K562 (cell line): ENCODE measurements around the gene PDE2A. TPM values are rescaled to one million over a fixed set of nuclear protein-coding genes. Genes with fewer than 3 reads are reported as not detected.

Source experiments
- ATAC-seq: fragments of 200-7000 bp; cut with Tn5 transposase; 3 replicates; pipeline ENCODE4 v1.9.1; 2020; ENCODE audit warnings: moderate library complexity
- BruUV-seq: library from RNA; stranded (reverse); fragments of 400-500 nt; replicated peaks from 2 replicates; lab custom pipeline; 2021; lab: Mats Ljungman, UMichigan
- CTCF ChIA-PET: fragments of 300-600 bp; formaldehyde crosslinking; extraction: SDS; loops from one replicate; lab custom pipeline; 2021; ENCODE audit warnings: low intra/inter-chr PET ratio; lab: Yijun Ruan, JAX
- POLR2A ChIA-PET: fragments of 300-600, 350-650 bp; sonication (Branson Sonifier 250); formaldehyde crosslinking; extraction: SDS; loops from one replicate; lab custom pipeline; 2021; ENCODE audit warnings: antibody characterized with exemption, inconsistent platforms; lab: Yijun Ruan, JAX
- DNase-seq, 4 experiments: peaks; one replicate each; pipeline versions ENCODE4 v3.0.0 to v3.0.0-alpha.2; 2011 to 2018; ENCODE audit warnings: low spot score in 3 of 4, mixed read lengths in 3 of 4; ENCODE audit errors: extremely low read depth in 1 of 4
- FAIRE-seq: peaks from 2 replicates; lab custom pipeline; 2011; peaks lifted over from hg19 to GRCh38; lab: Jason Lieb, UNC
- H2AFZ ChIP-seq: 2 replicates; pipeline ENCODE4 v1.6.0; 2011; ENCODE audit warnings: low read depth, low read length, control low read depth, inconsistent platforms
- H3K27ac ChIP-seq: fragments of 200-600 bp; 3 replicates; pipeline ENCODE4 v1.8.0; 2011; ENCODE audit warnings: low read depth, mild to moderate bottlenecking, control low read depth, inconsistent platforms, low read length, moderate library complexity, mixed read lengths; ENCODE audit errors: extremely low read depth
- H3K27me3 ChIP-seq, 2 experiments: fragments of 300-600 bp in 1 of 2; 2 replicates in 1 of 2; 3 replicates in 1 of 2; pipeline versions ENCODE4 v1.6.0 to v1.8.0; 2011; ENCODE audit warnings: inconsistent platforms in 2 of 2, low read length in 2 of 2, mild to moderate bottlenecking in 1 of 2, mixed read lengths in 1 of 2, moderate library complexity in 1 of 2; ENCODE audit not compliant: control insufficient read depth in 2 of 2, insufficient read depth in 2 of 2
- H3K36me3 ChIP-seq: fragments of 300-600 bp; 3 replicates; pipeline ENCODE4 v1.8.0; 2011; ENCODE audit warnings: mild to moderate bottlenecking, low read length, inconsistent platforms; ENCODE audit not compliant: control insufficient read depth, insufficient read depth
- H3K4me1 ChIP-seq, 2 experiments: fragments of 200-600 bp in 1 of 2; replicated peaks in 1 of 2; 2 replicates in 1 of 2; 3 replicates in 1 of 2; pipeline versions ENCODE4 v1.5.1 to v1.8.0; 2011; ENCODE audit warnings: inconsistent platforms in 2 of 2, low read length in 2 of 2, mild to moderate bottlenecking in 1 of 2, mixed read lengths in 1 of 2, moderate library complexity in 1 of 2; ENCODE audit not compliant: control insufficient read depth in 2 of 2, insufficient read depth in 2 of 2
- H3K4me2 ChIP-seq: 2 replicates; pipeline ENCODE4 v1.6.1; 2011; ENCODE audit warnings: low read length, control low read depth, inconsistent platforms, mixed read lengths; ENCODE audit not compliant: insufficient read depth
- H3K4me3 ChIP-seq: fragments of 200-600 bp; sonication (generic), shearing (Covaris generic); 2 replicates; pipeline ENCODE4 v1.5.1; 2016; ENCODE audit warnings: control low read depth, inconsistent platforms
- H3K79me2 ChIP-seq: fragments of 200-600 bp; 3 replicates; pipeline ENCODE4 v1.8.0; 2011; ENCODE audit warnings: low read length, inconsistent platforms; ENCODE audit not compliant: control insufficient read depth, insufficient read depth
- H3K9ac ChIP-seq, 2 experiments: 2 replicates each; pipeline versions ENCODE4 v1.6.0 to v1.6.1; 2011; ENCODE audit warnings: low read depth in 2 of 2, low read length in 2 of 2, control low read depth in 1 of 2, inconsistent platforms in 1 of 2, mild to moderate bottlenecking in 1 of 2, mixed read lengths in 1 of 2; ENCODE audit not compliant: insufficient read depth in 1 of 2
- H3K9me1 ChIP-seq: one replicate; pipeline ENCODE4 v1.6.0; 2011; ENCODE audit warnings: inconsistent platforms, mild to moderate bottlenecking, low read length, moderate library complexity; ENCODE audit not compliant: control insufficient read depth, insufficient read depth
- H3K9me3 ChIP-seq: replicated peaks from 2 replicates; pipeline ENCODE4 v1.5.1; 2011; ENCODE audit warnings: low read depth, low read length, inconsistent platforms; ENCODE audit not compliant: control insufficient read depth, insufficient read depth
- H4K20me1 ChIP-seq: replicated peaks from 2 replicates; pipeline ENCODE4 v1.6.1; 2011; ENCODE audit warnings: low read length, inconsistent platforms, mixed read lengths; ENCODE audit not compliant: control insufficient read depth, insufficient read depth
- CBFA2T2 ChIP-seq: fragments of 450-650 bp; conservative IDR thresholded peaks from 2 replicates; pipeline ENCODE4 v1.6.1; 2017; ENCODE audit warnings: mild to moderate bottlenecking
- FOSL1 ChIP-seq: fragments of 200-800 bp; sonication (Bioruptor generic); conservative IDR thresholded peaks from 2 replicates; pipeline ENCODE4 v1.6.1; 2016; ENCODE audit warnings: missing genetic modification characterization, missing compliant biosample characterization
- HDGF ChIP-seq: fragments of 450-650 bp; IDR thresholded peaks from 2 replicates; pipeline ENCODE4 v1.6.1; 2016
- RAD51 ChIP-seq: fragments of 450-650 bp; IDR thresholded peaks from 2 replicates; pipeline ENCODE4 v1.7.1; 2016; ENCODE audit warnings: low read depth, mild to moderate bottlenecking, borderline replicate concordance
- TARDBP ChIP-seq: fragments of 450-650 bp; IDR thresholded peaks from 2 replicates; pipeline ENCODE4 v1.6.1; 2016
- TOE1 ChIP-seq, 2 experiments: fragments of 450-650 bp in 1 of 2; sonication (generic) in 1 of 2; formaldehyde crosslinking in 1 of 2; IDR thresholded peaks; 2 replicates each; pipeline versions ENCODE4 v1.7.1 to v1.8.0; 2016 to 2022; ENCODE audit warnings: borderline replicate concordance in 2 of 2, mild to moderate bottlenecking in 2 of 2, antibody characterized with exemption in 1 of 2, inconsistent platforms in 1 of 2, low read depth in 1 of 2, missing genetic modification reagents in 1 of 2, moderate library complexity in 1 of 2
- WGBS: fragments of 100-300 bp; shearing (Covaris generic); methylation state at CpG from one replicate; pipeline ENCODE4 v1.1.6; 2016; ENCODE audit warnings: low coverage, mixed read lengths; ENCODE audit not compliant: insufficient coverage; ENCODE audit errors: missing lambda C conversion rate; 5-methylcytosine and 5-hydroxymethylcytosine counted together
- in situ Hi-C: fragments of 300-500 bp; cut with MboI; formaldehyde crosslinking; loops from 4 replicates; pipeline ENCODE4 v1.15.0; 2018; ENCODE audit warnings: inconsistent platforms, mixed read lengths
- intact Hi-C: fragments of 100-400 bp; cut with micrococcal nuclease; formaldehyde crosslinking; loops from 2 replicates; pipeline ENCODE4 v1.14.2; 2022
- polyA plus RNA-seq, 8 experiments: library from polyadenylated mRNA; depleted of rRNA in 4 of 8; stranded (reverse) in 5 of 8; unstranded in 3 of 8; fragments of >200 nt; fragmentation: Nextera tagmentation in 2 of 8; fragmentation: Illumina TruSeq in 1 of 8; extraction: Ambion mirVana in 2 of 8; extraction: Trizol in 1 of 8; gene quantifications; 2 replicates each; pipeline versions ENCODE4 v1.2.1 to v1.2.3, GENCODE V29; 2011 to 2014; ENCODE audit warnings: inconsistent platforms in 1 of 8, missing spikeins in 1 of 8
- total RNA-seq, 7 experiments: library from RNA; depleted of rRNA in 6 of 7; stranded (reverse); fragments of >200 nt in 6 of 7; fragmentation: Illumina TruSeq in 2 of 7; extraction: Trizol in 2 of 7; gene quantifications; 2 replicates each; pipeline versions ENCODE4 v1.2.1 to v1.2.3, GENCODE V29; 2011 to 2021; ENCODE audit warnings: low replicate concordance in 1 of 7
- TF ChIP-seq, protein P1 (sequence below): sonication (generic); formaldehyde crosslinking; IDR thresholded peaks from 2 replicates; pipeline ENCODE4 v1.9.0; 2022; ENCODE audit warnings: mild to moderate bottlenecking, missing genetic modification reagents
- TF ChIP-seq, protein P2 (sequence below): sonication (generic); formaldehyde crosslinking; IDR thresholded peaks from 2 replicates; pipeline ENCODE4 v1.5.0; 2020; ENCODE audit warnings: missing genetic modification reagents
- TF ChIP-seq, protein P3 (sequence below): fragments of 450-650 bp; IDR thresholded peaks from 2 replicates; pipeline ENCODE4 v1.6.1; 2017; ENCODE audit warnings: antibody characterized with exemption, mild to moderate bottlenecking
- TF ChIP-seq, protein P4 (sequence below): fragments of 450-650 bp; formaldehyde crosslinking; IDR thresholded peaks from 2 replicates; pipeline ENCODE4 v1.4.0; 2020; ENCODE audit warnings: mild to moderate bottlenecking, mixed read lengths

PDE2A gene
- total and polyA plus RNA-seq, 9 of the 15 experiments (the other 6 are each of a cell fraction or from before 2014, with no cell fraction given): 0.07 to 15.2 (median 1.6) TPM; not detected in 1

DNA sequence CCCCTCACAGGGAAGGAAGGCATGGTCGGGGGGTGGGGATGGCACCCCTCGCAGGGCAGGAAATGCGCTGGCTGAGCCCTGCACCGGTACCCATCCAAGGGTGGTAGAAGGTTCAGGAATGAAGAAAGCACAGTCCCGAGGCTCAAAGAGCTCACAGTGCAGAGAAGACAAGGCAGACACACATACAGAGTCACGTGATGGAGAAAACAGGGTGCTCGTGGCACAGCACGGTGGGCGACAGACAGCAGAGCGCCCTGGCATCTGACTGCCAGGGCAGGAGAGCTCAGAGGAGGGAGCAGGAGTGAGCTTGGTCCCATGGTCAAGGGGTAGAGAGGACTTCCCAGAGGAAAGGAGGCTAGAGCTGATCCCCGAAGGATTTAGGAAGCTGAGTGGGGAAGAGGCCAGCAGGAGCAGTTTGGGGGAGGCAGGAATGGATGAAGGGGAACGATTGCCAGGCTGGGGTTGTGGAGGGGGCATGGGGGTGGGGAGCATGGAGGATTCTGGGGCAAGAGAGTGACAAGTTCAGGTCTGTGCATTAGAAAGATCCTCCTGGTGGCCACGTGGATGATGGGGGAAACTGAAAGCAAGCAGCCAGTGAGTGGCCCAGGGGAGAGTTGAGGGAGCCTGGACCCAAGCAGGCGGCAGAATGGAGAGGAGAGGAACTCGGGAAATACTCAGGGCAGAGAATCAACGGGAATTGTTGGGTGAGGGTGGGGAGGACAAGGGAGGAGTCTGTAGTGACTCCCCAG is 43.9 kb downstream of the PDE2A start:
- no peak overlapping the region for H3K4me3 ChIP-seq
- POLR2A ChIA-PET: no interaction called here
- no peaks in the 10 kb centered on the region for H4K20me1 ChIP-seq
- FAIRE-seq: peak; percentile 15
- TF ChIP-seq TARDBP: no peak
- TF ChIP-seq FOSL1 (tag): no peak
- TF ChIP-seq HDGF: no peak
- TF ChIP-seq, protein P1, sequence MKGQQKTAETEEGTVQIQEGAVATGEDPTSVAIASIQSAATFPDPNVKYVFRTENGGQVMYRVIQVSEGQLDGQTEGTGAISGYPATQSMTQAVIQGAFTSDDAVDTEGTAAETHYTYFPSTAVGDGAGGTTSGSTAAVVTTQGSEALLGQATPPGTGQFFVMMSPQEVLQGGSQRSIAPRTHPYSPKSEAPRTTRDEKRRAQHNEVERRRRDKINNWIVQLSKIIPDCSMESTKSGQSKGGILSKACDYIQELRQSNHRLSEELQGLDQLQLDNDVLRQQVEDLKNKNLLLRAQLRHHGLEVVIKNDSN (CRISPR knock-in tag): peak; percentile 62
- TF ChIP-seq CBFA2T2: peak; percentile 18; the same call in 1 of the 2 replicates
- TF ChIP-seq TOE1 (IDR thresholded peaks at IDR 0.05; ENCODE audit: borderline replicate concordance): 0 out of 2 replicates have a peak, but pooled peaks have one; percentile 51
- TF ChIP-seq TOE1 (CRISPR knock-in tag; IDR thresholded peaks at IDR 0.05; ENCODE audit: borderline replicate concordance, low read depth): no peak
- TF ChIP-seq, protein P2, sequence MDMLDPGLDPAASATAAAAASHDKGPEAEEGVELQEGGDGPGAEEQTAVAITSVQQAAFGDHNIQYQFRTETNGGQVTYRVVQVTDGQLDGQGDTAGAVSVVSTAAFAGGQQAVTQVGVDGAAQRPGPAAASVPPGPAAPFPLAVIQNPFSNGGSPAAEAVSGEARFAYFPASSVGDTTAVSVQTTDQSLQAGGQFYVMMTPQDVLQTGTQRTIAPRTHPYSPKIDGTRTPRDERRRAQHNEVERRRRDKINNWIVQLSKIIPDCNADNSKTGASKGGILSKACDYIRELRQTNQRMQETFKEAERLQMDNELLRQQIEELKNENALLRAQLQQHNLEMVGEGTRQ (CRISPR knock-in tag): peak; percentile 70
- TF ChIP-seq, protein P3, sequence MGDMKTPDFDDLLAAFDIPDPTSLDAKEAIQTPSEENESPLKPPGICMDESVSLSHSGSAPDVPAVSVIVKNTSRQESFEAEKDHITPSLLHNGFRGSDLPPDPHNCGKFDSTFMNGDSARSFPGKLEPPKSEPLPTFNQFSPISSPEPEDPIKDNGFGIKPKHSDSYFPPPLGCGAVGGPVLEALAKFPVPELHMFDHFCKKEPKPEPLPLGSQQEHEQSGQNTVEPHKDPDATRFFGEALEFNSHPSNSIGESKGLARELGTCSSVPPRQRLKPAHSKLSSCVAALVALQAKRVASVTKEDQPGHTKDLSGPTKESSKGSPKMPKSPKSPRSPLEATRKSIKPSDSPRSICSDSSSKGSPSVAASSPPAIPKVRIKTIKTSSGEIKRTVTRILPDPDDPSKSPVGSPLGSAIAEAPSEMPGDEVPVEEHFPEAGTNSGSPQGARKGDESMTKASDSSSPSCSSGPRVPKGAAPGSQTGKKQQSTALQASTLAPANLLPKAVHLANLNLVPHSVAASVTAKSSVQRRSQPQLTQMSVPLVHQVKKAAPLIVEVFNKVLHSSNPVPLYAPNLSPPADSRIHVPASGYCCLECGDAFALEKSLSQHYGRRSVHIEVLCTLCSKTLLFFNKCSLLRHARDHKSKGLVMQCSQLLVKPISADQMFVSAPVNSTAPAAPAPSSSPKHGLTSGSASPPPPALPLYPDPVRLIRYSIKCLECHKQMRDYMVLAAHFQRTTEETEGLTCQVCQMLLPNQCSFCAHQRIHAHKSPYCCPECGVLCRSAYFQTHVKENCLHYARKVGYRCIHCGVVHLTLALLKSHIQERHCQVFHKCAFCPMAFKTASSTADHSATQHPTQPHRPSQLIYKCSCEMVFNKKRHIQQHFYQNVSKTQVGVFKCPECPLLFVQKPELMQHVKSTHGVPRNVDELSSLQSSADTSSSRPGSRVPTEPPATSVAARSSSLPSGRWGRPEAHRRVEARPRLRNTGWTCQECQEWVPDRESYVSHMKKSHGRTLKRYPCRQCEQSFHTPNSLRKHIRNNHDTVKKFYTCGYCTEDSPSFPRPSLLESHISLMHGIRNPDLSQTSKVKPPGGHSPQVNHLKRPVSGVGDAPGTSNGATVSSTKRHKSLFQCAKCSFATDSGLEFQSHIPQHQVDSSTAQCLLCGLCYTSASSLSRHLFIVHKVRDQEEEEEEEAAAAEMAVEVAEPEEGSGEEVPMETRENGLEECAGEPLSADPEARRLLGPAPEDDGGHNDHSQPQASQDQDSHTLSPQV: 0 out of 2 replicates have a peak, but pooled peaks have one; percentile 19
- TF ChIP-seq, protein P4, sequence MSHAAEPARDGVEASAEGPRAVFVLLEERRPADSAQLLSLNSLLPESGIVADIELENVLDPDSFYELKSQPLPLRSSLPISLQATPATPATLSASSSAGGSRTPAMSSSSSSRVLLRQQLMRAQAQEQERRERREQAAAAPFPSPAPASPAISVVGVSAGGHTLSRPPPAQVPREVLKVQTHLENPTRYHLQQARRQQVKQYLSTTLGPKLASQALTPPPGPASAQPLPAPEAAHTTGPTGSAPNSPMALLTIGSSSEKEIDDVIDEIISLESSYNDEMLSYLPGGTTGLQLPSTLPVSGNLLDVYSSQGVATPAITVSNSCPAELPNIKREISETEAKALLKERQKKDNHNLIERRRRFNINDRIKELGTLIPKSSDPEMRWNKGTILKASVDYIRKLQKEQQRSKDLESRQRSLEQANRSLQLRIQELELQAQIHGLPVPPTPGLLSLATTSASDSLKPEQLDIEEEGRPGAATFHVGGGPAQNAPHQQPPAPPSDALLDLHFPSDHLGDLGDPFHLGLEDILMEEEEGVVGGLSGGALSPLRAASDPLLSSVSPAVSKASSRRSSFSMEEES (CRISPR knock-in tag): peak; percentile 77
- TF ChIP-seq RAD51: peak; percentile 71
- ATAC-seq: no peak
- CTCF ChIA-PET: no interaction called here
- H3K9me1 ChIP-seq: no peaks in the 10 kb centered on the region
- peak in 1 of 4 experiments; percentile 27 for DNase-seq
- no peaks in the 10 kb centered on the region for H3K79me2 ChIP-seq
- H3K9ac ChIP-seq: 0 out of 4 replicates have a peak overlapping the region, but pooled peaks of 1 of the 2 experiments have one; percentile 14
- peaks cover 28 to 37% of the 10 kb centered on the region in 2 experiments for H3K4me1 ChIP-seq
- peak overlapping the region; percentile 66; the same call in 1 of the 2 replicates for H2AFZ ChIP-seq
- no peak overlapping the region for H3K4me2 ChIP-seq
- intact Hi-C loops: no loop called here
- no peaks in the 10 kb centered on the region for H3K36me3 ChIP-seq
- H3K27ac ChIP-seq: no peak overlapping the region
- BruUV-seq: no TSS peak
- peaks cover 0 to 7% of the 10 kb centered on the region in 2 experiments; a peak in 1 of 5 replicates for H3K27me3 ChIP-seq
- in situ Hi-C loops: no loop called here
- WGBS: 37% methylated on average over 11 of the region's 16 CpGs
- no peaks in the 10 kb centered on the region for H3K9me3 ChIP-seq
